ENCODE data around the gene GADL1. TPM values are rescaled to one million over a fixed set of nuclear protein-coding genes. Genes with fewer than 3 reads are reported as not detected.

Gene GADL1
- total RNA-seq, 1 donor from 2014 or later: 0.27 TPM

GRCh38 chr3:30690199-30690598 is 204.3 kb downstream of the GADL1 start:
- no peak for DNase-seq (ENCODE audit: low spot score)
- intact Hi-C loops (cut with DNase I): no loop called here
- no peak for ATAC-seq

- intact Hi-C loops (cut with DNase I): no loop called here
- ATAC-seq (peak; percentile 25), DNase-seq (ENCODE audit: low spot score) (no peak)
Measured at GRCh38 chr3:30688776-30689641, 205.5 kb downstream of the GADL1 start.

- intact Hi-C loops (cut with DNase I): no loop called here
- ATAC-seq: no peak
- no peak for DNase-seq (ENCODE audit: low spot score)
Measured at GRCh38 chr3:30687930-30688570, 206.4 kb downstream of the GADL1 start.

- intact Hi-C loops (cut with DNase I): no loop called here
- DNase-seq (ENCODE audit: low spot score) (no peak), ATAC-seq (no peak)
Measured at GRCh38 chr3:30686799-30687198, 207.7 kb downstream of the GADL1 start.

- DNase-seq (ENCODE audit: low spot score) (no peak), ATAC-seq (no peak)
- intact Hi-C loops (cut with DNase I): no loop called here
Measured at GRCh38 chr3:30686176-30686575, 208.3 kb downstream of the GADL1 start.

- intact Hi-C loops (cut with DNase I): no loop called here
- ATAC-seq (peak; percentile 19), DNase-seq (ENCODE audit: low spot score) (no peak)
Measured at GRCh38 chr3:30685267-30685667, 209.2 kb downstream of the GADL1 start.

GRCh38 chr3:30684356-30684755 is 210.1 kb downstream of the GADL1 start:
- ATAC-seq (no peak), DNase-seq (ENCODE audit: low spot score) (no peak)
- intact Hi-C loops (cut with DNase I): no loop called here

GRCh38 chr3:30683769-30684168 is 210.7 kb downstream of the GADL1 start:
- intact Hi-C loops (cut with DNase I): no loop called here
- no peak for ATAC-seq
- DNase-seq (ENCODE audit: low spot score): no peak

GRCh38 chr3:30682434-30683155 is 211.9 kb downstream of the GADL1 start:
- DNase-seq (ENCODE audit: low spot score): no peak
- ATAC-seq: no peak
- intact Hi-C loops (cut with DNase I): no loop called here

GRCh38 chr3:30681649-30682211 is 212.7 kb downstream of the GADL1 start:
- DNase-seq (ENCODE audit: low spot score) (no peak), ATAC-seq (peak; percentile 46)
- intact Hi-C loops (cut with DNase I): no loop called here

- intact Hi-C loops (cut with DNase I): no loop called here
- DNase-seq (ENCODE audit: low spot score) (peak; percentile 79), ATAC-seq (peak; percentile 82)
Measured at GRCh38 chr3:30680789-30681648, 213.4 kb downstream of the GADL1 start.

GRCh38 chr3:30679045-30679444 is 215.4 kb downstream of the GADL1 start:
- DNase-seq (ENCODE audit: low spot score): no peak
- no peak for ATAC-seq
- intact Hi-C loops (cut with DNase I): no loop called here

- intact Hi-C loops (cut with DNase I): no loop called here
- DNase-seq (ENCODE audit: low spot score) (no peak), ATAC-seq (no peak)
Measured at GRCh38 chr3:30677347-30677685, 217.1 kb downstream of the GADL1 start.

GRCh38 chr3:30676424-30677346 is 217.8 kb downstream of the GADL1 start:
- intact Hi-C loops (cut with DNase I): no loop called here
- ATAC-seq (no peak), DNase-seq (ENCODE audit: low spot score) (no peak)

All from sciatic nerve (tissue), 2 donors.